Spleen (tissue), 7 donors: ENCODE measurements around the gene ASB6.

Experiments used
- CTCF ChIP-seq, 11 experiments: fragments of 200-600 bp in 7 of 11; fragments of 450-650 bp in 4 of 11; sonication (generic) in 4 of 11; IDR thresholded peaks in 8 of 11; conservative IDR thresholded peaks in 3 of 11; 1 replicate in 7 of 11; 2 replicates in 4 of 11; pipeline versions ENCODE4 v1.4.0 to v1.8.0; 2016 to 2021; ENCODE audit warnings: antibody characterized with exemption in 11 of 11, inconsistent platforms in 4 of 11, mild to moderate bottlenecking in 1 of 11
- POLR2A ChIP-seq, 3 donors: fragments of 450-650 bp; IDR thresholded peaks; one replicate each; pipeline ENCODE4 v1.5.1; 2017; ENCODE audit warnings: antibody characterized with exemption in 3 of 3, mild to moderate bottlenecking in 1 of 3
- donor health status: DM: no; HTN: no; CAD: no; lungs with moderate emphysema.
- donor health status: DM: no; HTN: no; CAD: no.
- donor health status: DM: no; HTN: no; CAD: no.

GRCh38 chr9:129632460-129632859 is 9.5 kb downstream of the ASB6 start:
- TF ChIP-seq CTCF (IDR thresholded peaks at IDR 0.05 in 8 of 11, conservative IDR thresholded peaks at IDR 0.05 in 3 of 11), result no peak
- TF ChIP-seq POLR2A (IDR thresholded peaks at IDR 0.05), result no peak
